Fibroblast of peridontal ligament (primary cell): ENCODE measurements around the gene CDKN3.
A peak's percentile ranks its signal among the peaks of the same experiment; 100 is the strongest.
"Not testable (repeated sequence)": the region's sequence is repeated elsewhere in the genome, so short reads cannot be mapped to it uniquely, and the experiment has no call there.

Source experiments
- DNase-seq: peaks from one replicate; pipeline ENCODE4 v3.0.0-alpha.2; 2010; ENCODE audit errors: extremely low read depth

CDKN3 gene

GRCh38 chr14:54424479-54424901, 27.7 kb downstream of the CDKN3 start:
- DNase-seq = no peak

DNA sequence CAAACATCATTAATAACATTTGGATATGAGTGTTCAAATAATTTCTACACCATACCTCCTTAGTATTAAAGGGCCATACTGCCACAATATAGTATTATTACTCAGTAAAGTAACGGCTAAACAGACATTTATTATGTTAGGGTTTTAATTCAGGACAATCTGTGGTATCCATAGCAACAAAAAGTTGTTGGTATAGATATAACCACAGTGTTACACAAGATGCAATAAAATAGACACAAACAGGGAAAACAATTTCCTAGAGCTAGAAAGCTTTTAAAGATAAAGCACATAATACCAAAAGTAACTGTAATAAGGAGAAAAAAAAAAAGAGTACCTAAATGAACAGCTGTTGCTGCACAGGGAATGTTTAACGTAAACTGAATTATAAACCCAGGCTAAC, 28.3 kb downstream of the CDKN3 start:
- DNase-seq = no peak

GRCh38 chr14:54425537-54426274, 28.9 kb downstream of the CDKN3 start:
- no peak for DNase-seq

- DNase-seq = no peak
These were observed 31.1 kb downstream of the CDKN3 start for GRCh38 chr14:54427871-54428270.

- DNase-seq = no peak
These were observed 31.7 kb downstream of the CDKN3 start for GRCh38 chr14:54428527-54428926.

DNA sequence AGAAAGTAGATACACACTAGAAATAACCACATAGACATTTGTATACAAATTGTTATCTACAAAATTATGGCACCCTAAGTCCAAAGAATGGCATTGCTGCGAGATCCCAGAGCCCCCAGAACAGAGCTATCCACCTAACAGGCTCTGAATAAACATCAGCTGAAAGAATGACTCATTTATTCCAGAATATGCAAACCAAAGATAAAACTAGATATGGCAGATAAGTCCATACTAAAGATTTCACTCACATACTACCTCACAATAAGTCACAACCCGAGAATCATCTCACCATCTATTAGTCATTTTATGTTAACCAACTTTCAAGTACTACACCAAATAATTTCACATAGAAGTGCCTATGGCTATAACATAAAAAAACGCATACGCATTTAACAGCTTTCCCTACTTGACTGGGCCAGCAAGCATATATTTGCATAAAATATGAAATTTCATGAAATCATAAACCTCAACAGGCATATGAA, 38.7 kb downstream of the CDKN3 start:
- peak; percentile 49 for DNase-seq

DNA sequence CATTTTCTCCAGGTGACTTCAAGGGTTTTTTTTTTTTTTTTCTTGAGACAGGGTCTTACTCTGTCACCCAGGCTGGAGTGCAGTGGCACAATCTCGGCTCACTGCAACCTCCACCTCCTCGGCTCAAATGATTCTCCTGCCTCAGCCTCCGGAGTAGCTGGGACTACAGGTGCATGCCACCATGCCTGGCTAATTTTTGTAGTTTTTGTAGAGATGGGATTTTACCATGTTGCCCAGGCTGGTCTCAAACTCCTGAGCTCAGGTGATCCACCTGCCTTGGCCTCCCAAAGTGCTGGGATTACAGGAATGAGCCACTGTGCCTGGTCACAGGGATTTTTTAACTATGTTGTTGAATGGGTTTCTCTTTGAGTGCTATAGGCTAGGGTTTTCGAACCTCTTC, 41.1 kb downstream of the CDKN3 start:
- not testable (repeated sequence) for DNase-seq

DNA sequence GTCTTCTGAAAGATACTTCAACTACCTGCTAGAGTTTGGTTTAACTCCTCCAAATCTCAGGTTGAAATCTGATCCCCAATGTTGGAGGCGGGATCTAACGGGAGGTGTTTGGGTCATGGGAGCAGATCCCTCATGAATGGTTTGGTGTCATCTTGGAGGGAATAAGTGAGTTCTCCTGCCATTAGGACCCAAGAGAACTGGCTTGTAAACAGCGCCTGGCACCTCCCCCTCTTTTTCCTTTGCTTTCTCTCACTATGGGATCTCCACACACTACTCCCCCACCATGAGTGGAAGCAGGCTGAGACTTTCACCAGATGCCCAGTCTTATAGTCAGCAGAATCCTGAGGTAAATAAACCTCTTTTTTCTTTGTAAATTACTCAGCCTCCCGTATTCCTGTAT, 41.9 kb downstream of the CDKN3 start:
- DNase-seq = no peak

DNA sequence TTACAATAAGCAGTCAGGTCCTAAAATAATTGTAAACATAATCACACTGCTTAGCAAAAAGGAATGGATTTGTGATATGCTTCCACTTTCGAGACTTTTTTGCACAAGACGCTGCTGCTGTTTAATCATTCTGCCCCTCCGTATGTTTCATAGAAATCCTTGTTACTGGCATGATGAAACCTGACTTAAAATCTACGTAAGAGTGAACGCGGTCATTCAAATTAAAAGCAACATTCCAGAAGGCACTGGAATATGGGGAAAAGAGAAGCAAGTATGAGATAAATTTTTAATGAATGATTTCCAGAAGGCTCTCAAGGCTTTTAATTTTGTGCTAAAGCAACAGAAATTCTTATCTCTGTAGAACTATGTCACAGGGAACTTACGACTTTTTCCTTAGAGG, 43.2 kb downstream of the CDKN3 start:
- peak; percentile 69 for DNase-seq

DNA sequence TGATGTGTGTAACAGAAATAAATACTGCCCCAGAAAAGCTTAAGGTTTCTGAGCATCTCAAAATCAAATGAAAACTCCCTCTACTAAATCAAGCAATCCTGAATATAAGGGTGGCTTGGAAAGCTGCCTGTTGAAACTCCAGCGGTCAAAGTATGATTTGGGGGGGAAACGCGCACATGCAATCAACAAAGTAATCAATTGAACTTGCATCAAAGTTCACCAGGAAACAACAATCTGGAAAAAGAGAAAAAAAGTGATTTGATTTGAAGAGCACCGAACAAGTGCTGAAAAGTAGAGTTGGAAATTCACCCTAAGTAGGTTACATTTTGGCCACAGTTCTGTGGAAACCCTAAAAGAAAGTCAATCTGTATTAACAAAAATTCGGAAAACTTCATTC, 43.7 kb downstream of the CDKN3 start:
- DNase-seq = peak; percentile 40

- peak; percentile 88 for DNase-seq
These were observed 44.4 kb downstream of the CDKN3 start, which contains the start of gene CNIH1 for GRCh38 chr14:54440873-54441868. Gene CNIH1 (minus strand): TSS chr14:54441374. CDS start chr14:54441327, 47 bp downstream.

GRCh38 chr14:54442961-54443360, 46.2 kb downstream of the CDKN3 start:
- DNase-seq = not testable (repeated sequence)

- no peak for DNase-seq
These were observed 47.2 kb downstream of the CDKN3 start for GRCh38 chr14:54443981-54444380.

DNA sequence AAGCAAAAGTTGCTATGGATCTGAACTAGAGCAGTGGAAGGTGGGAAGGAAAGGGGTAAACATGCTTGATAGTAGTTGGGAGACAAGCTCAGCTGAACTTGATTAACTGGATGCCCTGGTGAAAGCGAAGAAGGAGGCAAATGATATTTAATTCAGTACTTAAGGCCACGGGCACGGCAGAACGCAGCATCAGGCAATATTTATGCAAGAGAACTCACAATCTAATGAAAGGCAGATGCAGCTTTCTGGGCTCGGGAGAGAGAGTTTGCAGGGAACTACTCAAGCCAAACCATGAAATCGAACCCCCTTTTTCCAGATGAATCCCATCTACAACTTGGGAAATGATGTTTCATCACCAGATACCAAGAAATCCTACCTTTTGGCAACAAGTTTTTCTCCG, 47.9 kb downstream of the CDKN3 start:
- peak; percentile 97 for DNase-seq

- DNase-seq = peak; percentile 32
These were observed 49.4 kb downstream of the CDKN3 start for GRCh38 chr14:54446161-54446693.

GRCh38 chr14:54447231-54447692, 50.5 kb downstream of the CDKN3 start:
- DNase-seq = peak; percentile 50

DNA sequence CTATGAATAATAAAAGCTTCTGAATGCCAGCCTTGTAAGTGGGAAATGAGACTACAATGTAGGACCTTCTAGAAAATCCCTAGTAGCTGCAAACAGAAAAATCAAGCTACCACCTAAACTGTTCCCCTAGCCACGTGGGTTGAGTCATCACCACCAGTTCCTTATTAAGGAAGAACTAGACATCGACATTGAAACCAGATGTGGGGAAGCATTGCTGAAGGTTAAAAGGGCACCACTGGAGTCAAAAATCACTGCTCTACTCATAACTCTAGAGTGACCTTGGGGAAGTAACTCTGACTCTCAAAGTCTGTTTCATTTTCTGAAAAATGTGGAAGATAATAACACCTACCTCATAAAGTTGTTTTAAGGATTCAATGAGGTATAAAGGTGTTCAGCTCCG, 53.7 kb downstream of the CDKN3 start:
- peak; percentile 91 for DNase-seq

DNA sequence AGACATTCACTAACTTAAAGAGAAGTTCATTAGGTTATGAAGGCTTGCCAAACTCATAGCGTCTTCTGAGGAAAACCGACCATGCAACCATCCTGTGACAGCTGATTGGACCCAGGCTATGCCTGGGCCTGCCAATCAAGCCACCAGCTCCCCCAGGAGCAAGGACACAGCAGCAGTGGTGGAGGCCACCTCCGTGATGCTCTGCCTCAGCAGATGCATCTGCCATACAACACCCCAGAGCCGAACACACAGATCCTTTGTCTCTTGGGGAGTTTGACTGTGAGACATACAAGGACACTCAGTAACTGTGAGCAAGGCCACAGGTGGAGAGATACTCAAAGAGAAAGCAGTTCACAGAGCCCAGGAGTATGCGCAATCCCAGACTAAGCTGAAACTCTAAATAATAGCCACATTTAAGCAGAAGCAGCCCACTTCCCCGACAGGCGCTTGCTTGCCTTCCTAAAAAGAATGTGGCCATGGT, 54.4 kb downstream of the CDKN3 start:
- DNase-seq = no peak

- no peak for DNase-seq
These were observed 55.2 kb downstream of the CDKN3 start for GRCh38 chr14:54451961-54452360.

GRCh38 chr14:54453252-54453651, 56.4 kb downstream of the CDKN3 start:
- DNase-seq = no peak

DNA sequence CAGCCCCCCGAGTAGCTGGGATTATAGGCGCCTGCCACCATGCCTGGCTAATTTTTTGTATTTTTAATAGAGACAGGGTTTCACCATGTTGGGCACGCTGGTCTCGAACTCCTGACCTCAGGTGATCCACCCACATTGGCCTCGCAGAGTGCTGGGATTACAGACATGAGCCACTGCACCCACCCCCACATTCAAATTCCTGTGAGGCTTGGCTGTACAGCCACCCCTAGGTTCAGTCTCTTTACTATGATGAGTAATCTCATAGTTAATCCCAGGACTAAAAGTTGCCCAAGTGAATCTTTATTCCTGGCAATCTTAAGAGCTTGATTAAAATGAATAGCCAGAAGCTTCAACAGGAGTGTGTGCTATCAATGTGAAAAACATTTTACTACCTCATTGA, 57.2 kb downstream of the CDKN3 start:
- peak; percentile 42 for DNase-seq

DNA sequence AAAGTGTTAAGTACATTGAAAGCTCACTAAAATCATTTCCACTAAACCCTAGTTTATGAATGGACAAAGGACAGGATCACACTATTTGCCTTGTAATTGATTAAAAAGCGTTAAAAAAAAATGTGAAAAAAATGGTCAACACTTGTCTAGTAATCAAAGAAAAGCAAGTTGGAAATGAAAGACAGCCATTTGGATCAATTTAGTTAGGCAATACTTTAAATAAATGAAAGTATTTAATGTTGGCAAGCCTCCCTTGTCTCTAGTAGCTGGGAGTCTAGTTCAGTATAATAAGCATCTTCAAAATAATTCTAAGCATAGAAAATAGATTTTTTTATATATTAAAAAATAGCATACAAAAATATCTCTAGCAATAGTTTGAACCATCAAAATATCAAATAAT, 58.6 kb downstream of the CDKN3 start:
- DNase-seq = peak; percentile 39
